Upper lobe of right lung (tissue), 1 donor: Measurements from ENCODE around the gene TMCO5A. TPM values are rescaled to one million over a fixed set of nuclear protein-coding genes. Genes with fewer than 3 reads are reported as not detected.

ENCODE experiments used
- ATAC-seq: fragments of 200-7000 bp; cut with Tn5 transposase; one replicate; pipeline ENCODE4 v1.9.1; 2020; ENCODE audit warnings: mild to moderate bottlenecking, moderate library complexity
- DNase-seq: peaks from one replicate; pipeline ENCODE4 v3.0.0-alpha.2; 2020
- H3K27ac ChIP-seq: fragments of 200-600 bp; one replicate; pipeline ENCODE4 v1.8.0; 2022
- H3K27me3 ChIP-seq: fragments of 200-600 bp; one replicate; pipeline ENCODE4 v1.8.0; 2022; ENCODE audit warnings: mild to moderate bottlenecking
- H3K36me3 ChIP-seq: fragments of 200-600 bp; one replicate; pipeline ENCODE4 v1.8.0; 2022
- H3K4me1 ChIP-seq: fragments of 200-600 bp; one replicate; pipeline ENCODE4 v1.8.0; 2022
- H3K4me3 ChIP-seq: fragments of 200-600 bp; one replicate; pipeline ENCODE4 v1.8.0; 2022; ENCODE audit warnings: mild to moderate bottlenecking
- H3K9me3 ChIP-seq: fragments of 200-600 bp; one replicate; pipeline ENCODE4 v1.8.0; 2022
- CTCF ChIP-seq: fragments of 200-600 bp; IDR thresholded peaks from one replicate; pipeline ENCODE4 v1.8.0; 2022; ENCODE audit warnings: antibody characterized with exemption
- intact Hi-C: fragments of 100-400 bp; cut with DNase I; formaldehyde crosslinking; loops from one replicate; pipeline ENCODE4 v1.11.0; 2022
- total RNA-seq: library from RNA; stranded (reverse); fragmentation: NEBNext Ultra II Directional; extraction: Animal tissue kit (Norgen Biotek cat#: 25700); gene quantifications from one replicate; pipeline ENCODE4 v1.2.1, GENCODE V29; 2021
- donor health status: DM: no; HTN: yes; CAD: no; lungs with severe emphysema.

TMCO5A gene
- total RNA-seq, 1 donor from 2014 or later, result not detected

DNA sequence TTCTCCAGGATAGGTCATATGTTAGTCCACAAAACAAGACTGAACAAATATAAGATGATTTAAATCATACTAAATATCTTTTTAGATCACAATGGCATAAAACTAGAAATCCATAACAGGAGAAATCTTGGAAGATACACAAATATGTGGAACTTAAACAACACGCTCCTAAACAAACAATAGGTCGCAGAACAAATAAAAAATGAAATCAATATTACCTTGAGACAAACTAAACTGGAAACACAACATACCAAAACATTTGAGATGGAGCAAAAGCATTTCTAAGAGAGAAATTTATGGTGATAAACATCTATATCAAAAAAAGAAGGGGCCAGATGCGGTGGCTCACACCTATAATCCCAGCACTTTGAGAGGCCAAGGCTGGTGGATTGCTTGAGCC is 8.3 kb upstream of the TMCO5A start:
- no peaks in the 10 kb centered on the region for H3K36me3 ChIP-seq
- H3K27ac ChIP-seq, result no peak overlapping the region
- ATAC-seq (no peak), DNase-seq (no peak)
- no peaks in the 10 kb centered on the region for H3K9me3 ChIP-seq
- H3K4me3 ChIP-seq, result no peak overlapping the region
- H3K27me3 ChIP-seq, result no peaks in the 10 kb centered on the region
- no peak for TF ChIP-seq CTCF
- no peaks in the 10 kb centered on the region for H3K4me1 ChIP-seq
- intact Hi-C loops, result no loop called here

- no peak for ATAC-seq
- no peak for TF ChIP-seq CTCF
- Histone ChIP-seq H3K27ac (no peak overlapping the region), H3K4me3 (no peak overlapping the region), H3K9me3 (no peaks in the 10 kb centered on the region), H3K27me3 (no peaks in the 10 kb centered on the region), H3K36me3 (no peaks in the 10 kb centered on the region), H3K4me1 (no peaks in the 10 kb centered on the region)
- intact Hi-C loops, result no loop called here
- DNase-seq, result no peak
Measured at GRCh38 chr15:37929238-37929637, 5.2 kb upstream of the TMCO5A start.

DNA sequence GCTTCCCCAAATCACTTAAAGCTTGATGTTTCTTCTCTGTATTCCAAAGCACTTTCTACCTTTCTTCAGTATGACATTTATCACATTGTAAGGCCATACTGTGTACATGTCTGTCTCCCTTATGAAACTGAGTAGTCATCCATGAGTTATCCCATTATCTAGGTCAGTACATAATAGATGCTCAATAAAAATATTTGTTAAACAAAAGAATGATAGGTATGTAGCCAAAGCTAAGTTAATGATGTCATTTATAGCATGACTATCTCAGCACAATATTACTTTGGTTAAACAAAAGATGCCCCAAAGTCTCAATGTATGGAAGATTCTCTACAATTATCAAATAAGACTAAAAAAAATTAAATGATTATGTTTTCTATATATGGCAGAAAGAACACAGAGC is 3.1 kb upstream of the TMCO5A start:
- Histone ChIP-seq H3K4me1 (no peaks in the 10 kb centered on the region), H3K9me3 (no peaks in the 10 kb centered on the region), H3K36me3 (no peaks in the 10 kb centered on the region), H3K27ac (no peak overlapping the region), H3K4me3 (no peak overlapping the region), H3K27me3 (no peaks in the 10 kb centered on the region)
- DNase-seq (no peak), ATAC-seq (no peak)
- TF ChIP-seq CTCF, result no peak
- intact Hi-C loops, result no loop called here

- Histone ChIP-seq H3K27ac (no peak overlapping the region), H3K4me3 (no peak overlapping the region), H3K4me1 (no peaks in the 10 kb centered on the region), H3K36me3 (no peaks in the 10 kb centered on the region), H3K9me3 (no peaks in the 10 kb centered on the region), H3K27me3 (no peaks in the 10 kb centered on the region)
- no peak for TF ChIP-seq CTCF
- ATAC-seq, result no peak
- intact Hi-C loops, result no loop called here
- no peak for DNase-seq
Measured at GRCh38 chr15:37931868-37932267, 2.6 kb upstream of the TMCO5A start.

- H3K4me3 ChIP-seq, result no peak overlapping the region
- H3K4me1 ChIP-seq, result no peaks in the 10 kb centered on the region
- DNase-seq (no peak), ATAC-seq (no peak)
- intact Hi-C loops, result no loop called here
- TF ChIP-seq CTCF, result no peak
- H3K27ac ChIP-seq, result no peak overlapping the region
- no peaks in the 10 kb centered on the region for H3K36me3 ChIP-seq
- H3K27me3 ChIP-seq, result no peaks in the 10 kb centered on the region
- no peaks in the 10 kb centered on the region for H3K9me3 ChIP-seq
Measured at GRCh38 chr15:37932549-37932948, 1.9 kb upstream of the TMCO5A start.

DNA sequence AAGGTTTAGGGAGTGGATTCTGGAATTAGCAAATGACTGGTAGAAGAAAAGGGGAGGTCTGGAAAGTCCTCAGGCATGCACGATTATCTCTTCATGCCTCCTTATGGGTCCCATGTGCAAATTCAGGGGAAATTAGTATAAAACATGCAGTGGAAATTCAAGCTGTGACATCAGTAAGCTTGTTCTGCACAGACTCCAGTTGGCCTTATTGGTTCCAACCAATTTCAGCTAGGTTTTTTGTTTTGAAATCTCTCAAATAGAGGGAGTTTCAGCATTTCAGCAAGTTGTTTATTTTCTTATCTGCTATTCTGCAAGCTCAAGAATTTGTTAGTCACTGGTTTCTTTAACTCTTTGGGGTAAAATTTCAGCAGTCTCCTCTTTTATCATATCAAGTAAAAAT is 774 bp upstream of the TMCO5A start:
- Histone ChIP-seq H3K9me3 (no peaks in the 10 kb centered on the region), H3K36me3 (no peaks in the 10 kb centered on the region), H3K4me3 (no peak overlapping the region), H3K27me3 (no peaks in the 10 kb centered on the region), H3K27ac (no peak overlapping the region), H3K4me1 (no peaks in the 10 kb centered on the region)
- intact Hi-C loops, result no loop called here
- ATAC-seq (no peak), DNase-seq (no peak)
- no peak for TF ChIP-seq CTCF
